Measurements from ENCODE around the gene CHD9. TPM values are rescaled to one million over a fixed set of nuclear protein-coding genes. Genes with fewer than 3 reads are reported as not detected.

CHD9 gene
- total and polyA plus RNA-seq, 4 donors: 6.2 to 46.6 (median 32.5) TPM

GRCh38 chr16:53213542-53213941 lies 158.8 kb downstream of the CHD9 start:
- H3K4me1 ChIP-seq (ENCODE audit: control insufficient read depth in 4 of 4, insufficient read depth in 4 of 4, low read length in 3 of 4): peaks cover 0 to 4% (median 1%) of the 10 kb centered on the region in 4 donors
- H3K9ac ChIP-seq (ENCODE audit: low read depth in 1 of 2, low read length in 2 of 2): no peak overlapping the region
- H3K27ac ChIP-seq (ENCODE audit: low read depth in 1 of 2, low read length in 2 of 2): no peak overlapping the region
- H3K9me3 ChIP-seq (ENCODE audit: control insufficient read depth in 4 of 4, low read length in 3 of 4): no peaks in the 10 kb centered on the region
- DNase-seq (ENCODE audit: low spot score): no peak
- no peak overlapping the region for H3K4me3 ChIP-seq (ENCODE audit: low read depth in 1 of 3, low read length in 3 of 3)
- no peaks in the 10 kb centered on the region for H3K27me3 ChIP-seq (ENCODE audit: control insufficient read depth in 4 of 4, insufficient read depth in 4 of 4, low read length in 3 of 4)
- TF ChIP-seq REST (IDR thresholded peaks at IDR 0.05) (no peak), ZBTB33 (IDR thresholded peaks at IDR 0.05) (no peak), ATF3 (IDR thresholded peaks at IDR 0.05) (no peak), FOXA2 (IDR thresholded peaks at IDR 0.05) (no peak), SP1 (IDR thresholded peaks at IDR 0.05) (no peak), FOXA1 (IDR thresholded peaks at IDR 0.05) (no peak)
- 80% methylated on average over 2 of the region's 2 CpGs for WGBS
- H3K36me3 ChIP-seq (ENCODE audit: control insufficient read depth in 4 of 4, insufficient read depth in 3 of 4, low read depth in 1 of 4, low read length in 3 of 4): peaks cover 0 to 2% (median 1%) of the 10 kb centered on the region in 4 donors

GRCh38 chr16:53216798-53217197 lies 162.0 kb downstream of the CHD9 start:
- no peaks in the 10 kb centered on the region for H3K36me3 ChIP-seq (ENCODE audit: control insufficient read depth in 4 of 4, insufficient read depth in 3 of 4, low read depth in 1 of 4, low read length in 3 of 4)
- H3K4me1 ChIP-seq (ENCODE audit: control insufficient read depth in 4 of 4, insufficient read depth in 4 of 4, low read length in 3 of 4): peaks cover 0 to 7% (median 2%) of the 10 kb centered on the region in 4 donors
- no peaks in the 10 kb centered on the region for H3K27me3 ChIP-seq (ENCODE audit: control insufficient read depth in 4 of 4, insufficient read depth in 4 of 4, low read length in 3 of 4)
- TF ChIP-seq FOXA1 (IDR thresholded peaks at IDR 0.05) (no peak), TAF1 (conservative IDR thresholded peaks at IDR 0.05) (no peak), REST (IDR thresholded peaks at IDR 0.05) (no peak), JUND (IDR thresholded peaks at IDR 0.05) (no peak), EGR1 (IDR thresholded peaks at IDR 0.05; ENCODE audit: low read depth in 2 of 2) (no peak), ATF3 (IDR thresholded peaks at IDR 0.05) (no peak), HNF4G (IDR thresholded peaks at IDR 0.05) (no peak), YY1 (IDR thresholded peaks at IDR 0.05) (no peak)
- H3K27ac ChIP-seq (ENCODE audit: low read depth in 1 of 2, low read length in 2 of 2): no peak overlapping the region
- no peak overlapping the region for H3K9ac ChIP-seq (ENCODE audit: low read depth in 1 of 2, low read length in 2 of 2)
- no peak overlapping the region for H3K4me3 ChIP-seq (ENCODE audit: low read depth in 1 of 3, low read length in 3 of 3)
- no peaks in the 10 kb centered on the region for H3K9me3 ChIP-seq (ENCODE audit: control insufficient read depth in 4 of 4, low read length in 3 of 4)
- no peak for DNase-seq (ENCODE audit: low spot score)
- WGBS: 62% methylated on average over 2 of the region's 2 CpGs

Data from liver (tissue), 9 donors.